NK-92 (cell line): ENCODE measurements around the gene BPIFB1.

ENCODE experiments used
- DNase-seq: peaks from one replicate; lab custom pipeline; 2025; ENCODE audit not compliant: unreplicated experiment; lab: John Stamatoyannopoulos, UW

BPIFB1 gene

GRCh38 chr20:33320006-33320405 lies 37.0 kb downstream of the BPIFB1 start:
- no peak for DNase-seq

GRCh38 chr20:33322456-33322855 lies 39.4 kb downstream of the BPIFB1 start:
- DNase-seq, result no peak

GRCh38 chr20:33323236-33323635 lies 40.2 kb downstream of the BPIFB1 start:
- no peak for DNase-seq

- DNase-seq, result no peak
Observed at GRCh38 chr20:33325350-33325749, 42.3 kb downstream of the BPIFB1 start.

GRCh38 chr20:33328157-33329137 lies 45.4 kb downstream of the BPIFB1 start:
- DNase-seq, result no peak

GRCh38 chr20:33332905-33333456 lies 50.0 kb downstream of the BPIFB1 start:
- no peak for DNase-seq

- DNase-seq, result no peak
Observed at GRCh38 chr20:33333616-33334015, 50.6 kb downstream of the BPIFB1 start.

GRCh38 chr20:33334111-33334510 lies 51.1 kb downstream of the BPIFB1 start:
- DNase-seq, result no peak

- DNase-seq, result no peak
Observed at GRCh38 chr20:33336375-33336774, 53.4 kb downstream of the BPIFB1 start.

- DNase-seq, result no peak
Observed at GRCh38 chr20:33337119-33337518, 54.1 kb downstream of the BPIFB1 start.

GRCh38 chr20:33337531-33338165 lies 54.6 kb downstream of the BPIFB1 start:
- DNase-seq, result no peak

- no peak for DNase-seq
Observed at GRCh38 chr20:33338467-33339258, 55.6 kb downstream of the BPIFB1 start.

- DNase-seq, result no peak
Observed at GRCh38 chr20:33339515-33340058, 56.6 kb downstream of the BPIFB1 start.

- no peak for DNase-seq
Observed at GRCh38 chr20:33343521-33343920, 60.5 kb downstream of the BPIFB1 start.

GRCh38 chr20:33345342-33345741 lies 62.3 kb downstream of the BPIFB1 start:
- DNase-seq, result no peak

- no peak for DNase-seq
Observed at GRCh38 chr20:33348136-33348937, 65.3 kb downstream of the BPIFB1 start.

- no peak for DNase-seq
Observed at GRCh38 chr20:33349493-33349892, 66.5 kb downstream of the BPIFB1 start.

GRCh38 chr20:33351696-33352095 lies 68.7 kb downstream of the BPIFB1 start:
- DNase-seq, result no peak

- DNase-seq, result no peak
Observed at GRCh38 chr20:33352258-33353012, 69.4 kb downstream of the BPIFB1 start.
